Natural killer cell (primary cell): ENCODE results near the gene BIN1. TPM values are rescaled to one million over a fixed set of nuclear protein-coding genes. Genes with fewer than 3 reads are reported as not detected.
A peak's percentile ranks its signal among the peaks of the same experiment; 100 is the strongest.

Experiments
- ATAC-seq, 3 donors: fragments of 150-1000 bp in 2 of 3; fragments of 200-7000 bp in 1 of 3; cut with Tn5 transposase; 1 replicate in 1 of 3; 2 replicates in 2 of 3; pipeline ENCODE4 v1.10.0; 2021; ENCODE audit warnings: mild to moderate bottlenecking in 2 of 3, moderate library complexity in 2 of 3
- DNase-seq, 2 donors: peaks; one replicate each; pipeline versions ENCODE4 v3.0.0 to v3.0.0-alpha.2; 2013 to 2021; ENCODE audit warnings: mixed read lengths in 1 of 2
- H3K27ac ChIP-seq: one replicate; pipeline ENCODE4 v1.5.1; 2013; ENCODE audit warnings: mild to moderate bottlenecking, low read length
- H3K27me3 ChIP-seq: one replicate; pipeline ENCODE4 v1.6.1; 2013; ENCODE audit warnings: low read length; ENCODE audit not compliant: control insufficient read depth, insufficient read depth
- H3K36me3 ChIP-seq: one replicate; pipeline ENCODE4 v1.6.1; 2013; ENCODE audit warnings: low read length; ENCODE audit not compliant: control insufficient read depth, insufficient read depth
- H3K4me1 ChIP-seq: one replicate; pipeline ENCODE4 v1.6.1; 2013; ENCODE audit warnings: low read length; ENCODE audit not compliant: control insufficient read depth, insufficient read depth
- H3K4me3 ChIP-seq: one replicate; pipeline ENCODE4 v1.5.1; 2013; ENCODE audit warnings: low read length
- H3K9me3 ChIP-seq: one replicate; pipeline ENCODE4 v1.6.1; 2013; ENCODE audit warnings: low read length; ENCODE audit not compliant: control insufficient read depth, insufficient read depth
- H3K27ac Mint-ChIP-seq, 2 donors: one replicate each; pipeline ENCODE4 v1.8.0; 2022; ENCODE audit warnings: mild to moderate bottlenecking in 2 of 2, mixed read lengths in 2 of 2, moderate library complexity in 1 of 2
- H3K27me3 Mint-ChIP-seq, 2 donors: one replicate each; pipeline ENCODE4 v1.8.0; 2022; ENCODE audit warnings: low read depth in 2 of 2, mixed read lengths in 2 of 2
- H3K36me3 Mint-ChIP-seq: one replicate; pipeline ENCODE4 v1.8.0; 2022; ENCODE audit warnings: mixed read lengths
- H3K4me1 Mint-ChIP-seq, 2 donors: one replicate each; pipeline ENCODE4 v1.8.0; 2022; ENCODE audit warnings: mixed read lengths in 2 of 2
- H3K4me3 Mint-ChIP-seq: one replicate; pipeline ENCODE4 v1.8.0; 2022; ENCODE audit warnings: mild to moderate bottlenecking, moderate library complexity, mixed read lengths
- H3K9me3 Mint-ChIP-seq, 2 donors: one replicate each; pipeline ENCODE4 v1.8.0; 2022; ENCODE audit warnings: mixed read lengths in 2 of 2
- WGBS: methylation state at CpG from one replicate; pipeline ENCODE4 v1.1.7; 2013; ENCODE audit warnings: missing lambda C conversion rate; ENCODE audit not compliant: insufficient coverage; 5-methylcytosine and 5-hydroxymethylcytosine counted together
- intact Hi-C: fragments of 100-400 bp; cut with micrococcal nuclease; formaldehyde crosslinking; loops from one replicate; pipeline ENCODE4 v1.14.2; 2022
- total RNA-seq, 4 donors: library from RNA; stranded (reverse); fragments of 120-200 nt in 1 of 4; gene quantifications; one replicate each; pipeline versions ENCODE4 v1.2.3 to v1.2.4, GENCODE V29; 2013 to 2022
- TF ChIP-seq, protein P1 (sequence below): fragments of 200-600 bp; IDR thresholded peaks from one replicate; pipeline ENCODE4 v1.8.0; 2022; ENCODE audit warnings: antibody characterized with exemption

The BIN1 gene
- total RNA-seq, 3 donors from 2014 or later (not counting 1 experiment from before 2014, with no cell fraction given), result 73.5 to 131 (median 107) TPM

DNA sequence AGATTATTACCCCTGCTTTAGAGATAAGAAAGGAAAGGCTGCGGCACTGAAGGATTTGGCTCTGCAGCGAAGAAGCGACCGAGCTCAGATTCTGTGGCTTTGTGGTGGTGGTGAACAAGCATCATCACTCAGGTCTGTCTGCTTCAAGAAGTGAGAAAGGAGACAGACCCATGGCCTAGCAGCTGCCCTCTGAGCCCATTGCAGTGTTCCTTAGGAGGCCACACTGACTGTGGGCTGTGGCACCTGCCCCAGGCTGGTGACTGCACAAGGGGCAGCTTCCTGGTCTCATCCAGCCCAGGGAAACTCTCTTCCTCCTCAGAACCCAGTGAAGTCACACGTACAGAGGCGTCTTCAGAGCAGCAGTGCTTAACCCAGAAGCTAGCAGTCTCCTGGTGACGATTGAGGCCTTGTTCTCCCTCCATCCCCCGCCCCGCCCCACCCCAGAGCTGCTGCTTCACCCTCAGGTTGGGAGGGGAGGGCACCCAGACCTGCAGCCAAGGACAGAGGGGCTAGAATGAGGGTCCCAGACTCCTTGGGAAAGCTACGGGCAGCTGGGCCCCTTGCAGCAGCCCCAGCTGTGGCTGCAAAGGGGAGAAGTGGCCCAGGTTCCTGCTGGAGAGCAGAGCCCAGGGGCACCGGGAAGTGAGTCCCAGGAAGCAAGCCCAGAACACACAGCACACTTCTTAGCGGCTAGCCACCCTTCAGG, 22.2 kb downstream of the BIN1 start:
- Histone ChIP-seq H3K4me3 (no peak overlapping the region), H3K9me3 (no peaks in the 10 kb centered on the region), H3K36me3 (no peaks in the 10 kb centered on the region), H3K27me3 (no peaks in the 10 kb centered on the region), H3K27ac (peak overlapping the region; percentile 78), H3K4me1 (peaks cover 91% of the 10 kb centered on the region)
- H3K36me3 Mint-ChIP-seq, result no peaks in the 10 kb centered on the region
- peak overlapping the region; percentile 93 to 97 for H3K27ac Mint-ChIP-seq
- ATAC-seq (peak; percentile 35 to 56 (median 40)), DNase-seq (peak; percentile 44 to 86)
- H3K4me1 Mint-ChIP-seq, result peaks cover 46 to 75% of the 10 kb centered on the region in 2 donors
- no peaks in the 10 kb centered on the region for H3K9me3 Mint-ChIP-seq
- H3K4me3 Mint-ChIP-seq, result peak overlapping the region; percentile 69
- H3K27me3 Mint-ChIP-seq, result peaks cover 0 to 4% of the 10 kb centered on the region in 2 donors
- 27% methylated on average over 12 of the region's 12 CpGs for WGBS
- intact Hi-C loops, result loop anchor here (10.0 kb wide), 1 partner anchor 320 kb away; no protein-coding TSS in a partner anchor
- TF ChIP-seq, protein P1, sequence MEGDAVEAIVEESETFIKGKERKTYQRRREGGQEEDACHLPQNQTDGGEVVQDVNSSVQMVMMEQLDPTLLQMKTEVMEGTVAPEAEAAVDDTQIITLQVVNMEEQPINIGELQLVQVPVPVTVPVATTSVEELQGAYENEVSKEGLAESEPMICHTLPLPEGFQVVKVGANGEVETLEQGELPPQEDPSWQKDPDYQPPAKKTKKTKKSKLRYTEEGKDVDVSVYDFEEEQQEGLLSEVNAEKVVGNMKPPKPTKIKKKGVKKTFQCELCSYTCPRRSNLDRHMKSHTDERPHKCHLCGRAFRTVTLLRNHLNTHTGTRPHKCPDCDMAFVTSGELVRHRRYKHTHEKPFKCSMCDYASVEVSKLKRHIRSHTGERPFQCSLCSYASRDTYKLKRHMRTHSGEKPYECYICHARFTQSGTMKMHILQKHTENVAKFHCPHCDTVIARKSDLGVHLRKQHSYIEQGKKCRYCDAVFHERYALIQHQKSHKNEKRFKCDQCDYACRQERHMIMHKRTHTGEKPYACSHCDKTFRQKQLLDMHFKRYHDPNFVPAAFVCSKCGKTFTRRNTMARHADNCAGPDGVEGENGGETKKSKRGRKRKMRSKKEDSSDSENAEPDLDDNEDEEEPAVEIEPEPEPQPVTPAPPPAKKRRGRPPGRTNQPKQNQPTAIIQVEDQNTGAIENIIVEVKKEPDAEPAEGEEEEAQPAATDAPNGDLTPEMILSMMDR, result no peak

DNA sequence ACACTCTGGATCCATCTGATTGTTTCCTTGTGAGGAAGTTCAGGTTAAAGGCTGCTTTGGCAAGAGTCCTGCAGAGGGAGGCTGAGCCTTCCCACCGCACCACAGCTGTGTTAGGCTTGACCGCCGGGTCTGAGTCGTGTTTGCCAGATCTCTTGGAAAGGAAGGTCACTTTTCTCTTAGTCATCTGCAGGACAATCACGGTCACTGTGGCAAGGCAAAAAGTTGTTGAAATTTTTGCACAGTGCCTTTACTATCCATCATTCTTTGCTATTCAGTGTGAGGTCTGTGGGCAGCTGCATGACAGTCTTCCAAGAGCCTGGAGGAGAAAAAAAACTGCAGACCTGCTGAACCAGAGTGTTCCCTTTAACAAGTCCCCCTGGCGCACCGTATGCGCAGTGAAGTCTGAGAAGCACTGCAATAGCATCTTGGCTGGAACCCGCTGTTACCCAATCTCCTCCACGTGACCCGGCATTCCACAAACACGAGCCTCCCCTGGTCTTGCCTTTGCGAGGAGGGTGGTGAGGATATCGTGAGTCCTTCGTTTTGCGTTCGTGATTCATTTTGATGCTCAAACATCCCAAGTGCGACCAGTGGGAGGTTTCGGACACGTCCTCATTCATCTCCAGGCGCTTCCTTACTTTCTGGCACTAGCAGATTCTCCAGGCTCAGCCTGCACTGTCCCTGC, 23.0 kb downstream of the BIN1 start:
- Histone ChIP-seq H3K27me3 (no peaks in the 10 kb centered on the region), H3K4me1 (peaks cover 99% of the 10 kb centered on the region), H3K4me3 (no peak overlapping the region), H3K36me3 (peaks cover 2% of the 10 kb centered on the region), H3K27ac (peak overlapping the region; percentile 78), H3K9me3 (no peaks in the 10 kb centered on the region)
- Mint-ChIP-seq H3K27me3 (peaks cover 0 to 4% of the 10 kb centered on the region in 2 donors), H3K9me3 (no peaks in the 10 kb centered on the region), H3K27ac (peak overlapping the region; percentile 93 to 97), H3K4me3 (peak overlapping the region; percentile 79), H3K36me3 (no peaks in the 10 kb centered on the region), H3K4me1 (peaks cover 54 to 83% of the 10 kb centered on the region in 2 donors)
- intact Hi-C loops, result loop anchor here (10.0 kb wide), 1 partner anchor 321 kb away; no protein-coding TSS in a partner anchor
- WGBS, result 94% methylated on average over 21 of the region's 21 CpGs
- DNase-seq, result peak in 1 of 2 donors; percentile 22
- TF ChIP-seq, protein P1, result no peak
- ATAC-seq, result no peak

DNA sequence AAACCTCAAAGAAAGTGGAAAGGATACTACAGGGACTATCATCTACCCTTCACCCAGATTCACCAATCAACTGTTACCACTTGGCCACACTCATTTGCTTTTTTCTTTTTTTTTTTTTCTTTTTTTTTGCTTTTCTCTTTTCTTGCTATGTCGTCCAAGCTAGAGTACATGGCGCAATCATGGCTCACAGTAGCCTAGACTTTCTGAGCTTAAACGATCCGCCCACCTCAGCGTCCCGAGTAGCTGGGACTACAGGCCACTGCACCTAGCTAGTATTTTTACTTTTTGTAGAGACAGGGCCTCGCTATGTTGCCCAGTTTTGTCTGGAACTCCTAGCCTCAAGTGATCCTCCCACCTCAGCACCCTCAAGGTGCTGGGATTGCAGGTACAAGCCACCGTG, 24.0 kb downstream of the BIN1 start:
- H3K27me3 Mint-ChIP-seq, result no peaks in the 10 kb centered on the region
- peaks cover 2% of the 10 kb centered on the region for H3K36me3 ChIP-seq
- H3K4me3 ChIP-seq, result no peak overlapping the region
- H3K27me3 ChIP-seq, result no peaks in the 10 kb centered on the region
- intact Hi-C loops, result loop anchor here (10.0 kb wide), 1 partner anchor 322 kb away; no protein-coding TSS in a partner anchor
- ATAC-seq, result no peak
- WGBS, result 95% methylated on average over 8 of the region's 8 CpGs
- H3K9me3 Mint-ChIP-seq, result no peaks in the 10 kb centered on the region
- H3K4me1 Mint-ChIP-seq, result peaks cover 64 to 90% of the 10 kb centered on the region in 2 donors
- peak overlapping the region; percentile 79 for H3K4me3 Mint-ChIP-seq
- H3K9me3 ChIP-seq, result no peaks in the 10 kb centered on the region
- no peaks in the 10 kb centered on the region for H3K36me3 Mint-ChIP-seq
- TF ChIP-seq, protein P1, result no peak
- peaks cover 100% of the 10 kb centered on the region for H3K4me1 ChIP-seq
- H3K27ac ChIP-seq, result peak overlapping the region; percentile 99
- H3K27ac Mint-ChIP-seq, result peak overlapping the region; percentile 93 to 97
- DNase-seq, result no peak
